ACHN (cell line): ENCODE data around the gene LRRC23.
A peak's percentile ranks its signal among the peaks of the same experiment; 100 is the strongest.

Experiments
- DNase-seq: peaks from one replicate; pipeline ENCODE4 v3.0.0-alpha.2; 2015
- in situ Hi-C: cut with HindIII; loops from 2 replicates; pipeline ENCODE4 v1.10.0; 2017; ENCODE audit warnings: low sequenced_read_pairs, low pct_ligation_motif_present, low pct_unique_long_range_greater_than_20kb

LRRC23 gene

GRCh38 chr12:6961695-6962284, 57.2 kb downstream of the LRRC23 start:
- DNase-seq, result peak; percentile 67
- in situ Hi-C loops, result no loop called here

- in situ Hi-C loops, result no loop called here
- DNase-seq, result no peak
Measured at GRCh38 chr12:6962285-6963015, 57.8 kb downstream of the LRRC23 start.

- in situ Hi-C loops, result no loop called here
- no peak for DNase-seq
Measured at GRCh38 chr12:6963016-6963731, 58.6 kb downstream of the LRRC23 start.
